ENCODE data around the gene FAIM2.
"Not testable (repeated sequence)": the region's sequence is repeated elsewhere in the genome, so short reads cannot be mapped to it uniquely, and the experiment has no call there.

Gene FAIM2

GRCh38 chr12:49893753-49894750 is 9.6 kb downstream of the FAIM2 start:
- DNase-seq: no peak

- no peak for DNase-seq
These were observed 10.9 kb downstream of the FAIM2 start for GRCh38 chr12:49892732-49893317.

GRCh38 chr12:49892084-49892731 is 11.5 kb downstream of the FAIM2 start:
- no peak for DNase-seq

- DNase-seq: no peak
These were observed 12.2 kb downstream of the FAIM2 start for GRCh38 chr12:49891476-49891875.

GRCh38 chr12:49891012-49891411 is 12.7 kb downstream of the FAIM2 start:
- DNase-seq: no peak

- DNase-seq: no peak
These were observed 13.6 kb downstream of the FAIM2 start for GRCh38 chr12:49890096-49890461.

GRCh38 chr12:49889361-49890095 is 14.2 kb downstream of the FAIM2 start:
- DNase-seq: no peak

- DNase-seq: no peak
These were observed 15.1 kb downstream of the FAIM2 start for GRCh38 chr12:49888461-49889151.

- no peak for DNase-seq
These were observed 15.9 kb downstream of the FAIM2 start for GRCh38 chr12:49887536-49888401.

- no peak for DNase-seq
These were observed 16.6 kb downstream of the FAIM2 start for GRCh38 chr12:49887091-49887490.

GRCh38 chr12:49885663-49886461 is 17.8 kb downstream of the FAIM2 start:
- DNase-seq: no peak

GRCh38 chr12:49885118-49885517 is 18.6 kb downstream of the FAIM2 start:
- peak; percentile 28 for DNase-seq

- no peak for DNase-seq
These were observed 20.7 kb downstream of the FAIM2 start for GRCh38 chr12:49882851-49883464.

GRCh38 chr12:49882248-49882850 is 21.4 kb downstream of the FAIM2 start:
- DNase-seq: no peak

GRCh38 chr12:49881415-49882247 is 22.1 kb downstream of the FAIM2 start:
- DNase-seq: no peak

GRCh38 chr12:49880756-49881414 is 22.8 kb downstream of the FAIM2 start:
- DNase-seq: no peak

GRCh38 chr12:49879065-49879464 is 24.6 kb downstream of the FAIM2 start:
- not testable (repeated sequence) for DNase-seq

- DNase-seq: no peak
These were observed 25.7 kb downstream of the FAIM2 start for GRCh38 chr12:49878021-49878420.

All from NCI-H2171 (cell line).